ENCODE results near the gene RIMOC1.
A peak's percentile ranks its signal among the peaks of the same experiment; 100 is the strongest.

Gene RIMOC1, protein sequence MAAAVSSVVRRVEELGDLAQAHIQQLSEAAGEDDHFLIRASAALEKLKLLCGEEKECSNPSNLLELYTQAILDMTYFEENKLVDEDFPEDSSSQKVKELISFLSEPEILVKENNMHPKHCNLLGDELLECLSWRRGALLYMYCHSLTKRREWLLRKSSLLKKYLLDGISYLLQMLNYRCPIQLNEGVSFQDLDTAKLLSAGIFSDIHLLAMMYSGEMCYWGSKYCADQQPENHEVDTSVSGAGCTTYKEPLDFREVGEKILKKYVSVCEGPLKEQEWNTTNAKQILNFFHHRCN

DNA sequence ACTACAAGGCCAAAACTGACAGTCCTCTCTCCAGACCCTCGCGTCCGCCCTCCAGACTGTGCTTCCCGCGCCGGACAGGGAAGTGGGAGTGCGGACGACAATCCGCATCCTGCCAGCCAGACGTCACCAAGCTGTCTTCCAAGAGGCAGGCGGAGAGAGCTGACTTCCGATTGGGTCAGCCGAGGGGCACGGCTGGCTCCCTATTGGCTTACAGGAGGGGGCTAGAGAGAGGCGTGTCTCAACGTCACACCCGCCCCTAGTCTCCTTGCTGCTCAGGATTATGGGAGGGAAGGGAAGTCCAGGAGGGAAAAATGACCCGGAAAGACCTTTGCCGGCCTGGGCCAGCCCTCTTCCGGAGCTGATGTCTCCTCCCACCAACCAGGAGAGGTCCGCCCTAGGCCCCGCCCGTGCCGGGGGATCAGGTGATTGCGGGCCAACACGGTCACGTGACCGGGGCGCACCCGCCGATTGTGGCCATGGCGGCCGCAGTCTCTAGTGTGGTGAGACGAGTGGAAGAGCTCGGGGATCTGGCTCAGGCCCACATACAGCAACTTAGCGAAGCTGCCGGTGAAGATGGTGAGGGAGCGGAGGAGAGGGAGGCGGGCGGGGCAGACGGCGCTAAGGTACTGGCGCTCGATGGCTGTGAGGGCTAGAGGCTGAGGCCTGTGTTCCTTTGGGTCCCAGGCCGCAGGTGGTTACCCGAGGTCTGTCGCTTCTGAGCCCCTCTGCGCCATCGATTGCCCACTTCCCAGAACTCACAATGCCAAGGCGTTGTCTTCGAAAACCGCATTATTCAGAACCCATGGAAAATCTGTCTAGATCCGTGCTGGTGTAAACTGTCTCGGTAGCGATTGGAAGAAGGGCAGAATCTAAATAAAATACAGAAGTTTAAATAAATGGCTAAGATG, at the start of gene RIMOC1:
Gene RIMOC1, plus strand, starts transcription at position 453 of the 908 bp plus-strand sequence. Its CDS starts 24 bp downstream, at position 477.
- DNase-seq, result peak; percentile 99

DNA sequence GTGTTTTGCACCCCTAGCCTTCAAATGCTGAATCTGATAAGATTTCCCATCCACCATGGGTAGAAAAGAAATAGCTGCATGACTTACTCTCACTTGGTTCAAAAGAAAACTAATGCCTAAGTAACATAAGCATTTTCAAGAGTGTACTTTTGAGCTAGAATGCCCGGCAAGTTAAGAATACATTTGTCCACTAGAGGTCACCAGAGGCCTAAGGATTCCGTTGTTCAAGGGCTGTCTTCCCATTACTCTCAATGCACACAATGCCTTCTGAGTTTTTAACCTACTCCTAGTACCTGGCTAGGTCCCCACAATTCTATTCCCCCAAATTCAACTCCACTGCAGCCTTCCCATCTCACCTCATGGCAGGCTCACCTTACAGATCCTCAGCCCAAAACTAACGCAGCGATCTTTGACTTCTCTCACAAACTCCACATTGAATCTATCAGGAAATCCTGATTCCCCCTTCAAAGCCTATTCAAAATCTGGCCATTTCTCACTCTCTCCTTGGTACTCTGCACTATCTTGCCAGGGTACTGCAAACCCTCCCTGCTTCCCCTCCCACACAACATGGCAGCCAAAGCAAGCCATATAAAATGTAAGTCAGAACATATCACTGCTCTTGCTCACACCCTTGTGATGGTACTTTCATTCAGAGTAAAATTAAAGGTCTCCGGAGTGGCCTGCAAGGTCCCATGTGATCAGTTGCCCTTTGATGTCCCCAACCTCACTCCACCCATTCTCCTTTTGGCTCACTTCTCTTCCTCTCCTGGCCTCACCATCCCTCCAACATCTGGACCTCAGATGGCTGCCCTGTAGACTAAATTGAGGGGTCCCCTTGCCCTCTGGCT, 47.3 kb upstream of the RIMOC1 start:
- DNase-seq, result peak; percentile 65

DNA sequence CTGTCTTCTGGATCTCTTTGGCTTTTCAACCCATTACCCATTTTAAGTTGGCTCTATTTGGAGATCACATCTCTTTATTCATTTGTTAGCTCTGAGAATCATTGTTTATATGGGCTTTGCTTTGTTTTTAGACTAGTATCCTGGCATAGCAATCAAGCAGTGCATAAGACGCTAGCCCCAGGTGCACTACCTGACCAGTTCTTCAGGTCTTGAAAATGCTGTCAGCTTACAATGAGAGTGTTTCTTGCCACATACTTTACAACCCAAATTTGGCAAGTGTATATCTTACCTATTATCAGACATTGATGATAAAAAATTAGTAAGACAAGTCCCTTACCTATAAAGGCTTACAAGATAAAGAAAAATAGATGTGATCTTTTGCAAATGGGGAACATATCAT, 46.2 kb upstream of the RIMOC1 start:
- no peak for DNase-seq

DNA sequence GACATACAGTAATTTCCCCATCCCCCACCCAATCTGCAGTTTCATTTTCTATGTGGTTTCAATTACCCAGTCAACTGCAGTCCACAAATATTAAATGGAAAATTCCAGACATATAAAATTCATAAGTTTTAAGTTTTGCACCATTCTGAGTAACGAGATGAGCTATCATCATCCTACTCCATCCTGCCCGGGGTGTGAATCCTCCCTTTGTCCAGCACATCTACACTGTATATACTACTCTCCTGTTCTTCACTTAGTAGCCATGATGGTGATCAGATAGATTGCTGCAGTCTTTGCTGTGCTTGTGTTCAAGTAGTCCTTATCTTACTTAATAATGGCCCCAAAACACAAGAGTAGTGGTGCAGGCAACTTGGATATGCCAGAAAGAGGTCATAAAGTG, 45.3 kb upstream of the RIMOC1 start:
- DNase-seq, result no peak

DNA sequence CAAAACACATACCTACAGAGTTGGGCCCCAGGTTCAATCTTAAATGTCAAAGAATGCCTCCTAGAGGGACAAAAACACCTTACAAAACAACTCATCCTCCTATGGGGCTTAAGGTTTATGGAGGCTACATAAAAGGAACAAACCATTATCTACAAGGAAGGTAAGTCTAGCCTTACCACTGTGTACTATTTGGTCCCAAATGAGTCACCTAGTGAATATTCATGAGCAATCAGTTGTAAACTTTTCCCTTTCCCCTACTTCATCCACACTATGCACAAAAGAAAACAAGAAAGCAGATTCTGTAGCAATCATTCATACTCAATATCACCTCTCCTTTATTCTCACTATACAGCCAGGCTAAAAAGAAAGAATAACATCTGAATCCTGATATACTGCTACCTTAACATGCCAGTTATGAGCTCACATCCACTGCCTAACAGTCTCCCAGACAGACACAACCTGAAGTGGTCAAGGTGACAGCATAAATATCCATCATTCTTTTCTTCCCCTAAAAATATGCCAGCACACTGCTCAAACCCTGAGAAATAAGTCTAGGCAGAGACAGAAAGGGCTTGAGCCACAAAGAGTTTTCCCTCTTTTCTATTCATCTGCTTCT, 40.2 kb upstream of the RIMOC1 start:
- no peak for DNase-seq

DNA sequence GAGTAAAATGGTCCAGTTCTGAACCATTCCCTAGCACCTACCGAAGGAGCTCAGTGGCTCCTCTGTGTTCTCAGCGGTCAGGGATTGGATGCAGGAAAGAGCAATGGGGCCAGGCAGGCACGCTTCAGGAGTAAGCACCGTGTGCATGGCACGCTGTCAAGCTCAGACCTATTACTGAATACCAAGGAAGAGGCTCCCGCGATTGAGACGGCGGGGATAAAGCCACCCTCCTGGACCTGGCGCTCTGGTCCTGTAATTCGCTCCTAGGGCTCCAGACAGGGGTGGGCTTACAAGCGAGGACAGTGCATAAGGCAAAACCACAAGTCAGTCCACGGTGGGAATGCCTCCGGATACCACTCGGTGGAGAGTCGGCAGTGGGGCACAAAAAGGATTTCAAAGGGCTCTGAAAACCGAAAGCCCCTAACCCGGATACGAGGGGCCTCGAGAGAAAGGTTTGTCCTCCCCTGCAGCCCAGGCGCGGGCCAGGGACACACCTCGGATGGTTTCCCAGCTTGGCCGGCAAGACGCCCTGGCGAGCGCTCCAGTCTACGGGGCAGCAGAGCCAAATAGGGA, 34.9 kb upstream of the RIMOC1 start:
- peak; percentile 73 for DNase-seq

DNA sequence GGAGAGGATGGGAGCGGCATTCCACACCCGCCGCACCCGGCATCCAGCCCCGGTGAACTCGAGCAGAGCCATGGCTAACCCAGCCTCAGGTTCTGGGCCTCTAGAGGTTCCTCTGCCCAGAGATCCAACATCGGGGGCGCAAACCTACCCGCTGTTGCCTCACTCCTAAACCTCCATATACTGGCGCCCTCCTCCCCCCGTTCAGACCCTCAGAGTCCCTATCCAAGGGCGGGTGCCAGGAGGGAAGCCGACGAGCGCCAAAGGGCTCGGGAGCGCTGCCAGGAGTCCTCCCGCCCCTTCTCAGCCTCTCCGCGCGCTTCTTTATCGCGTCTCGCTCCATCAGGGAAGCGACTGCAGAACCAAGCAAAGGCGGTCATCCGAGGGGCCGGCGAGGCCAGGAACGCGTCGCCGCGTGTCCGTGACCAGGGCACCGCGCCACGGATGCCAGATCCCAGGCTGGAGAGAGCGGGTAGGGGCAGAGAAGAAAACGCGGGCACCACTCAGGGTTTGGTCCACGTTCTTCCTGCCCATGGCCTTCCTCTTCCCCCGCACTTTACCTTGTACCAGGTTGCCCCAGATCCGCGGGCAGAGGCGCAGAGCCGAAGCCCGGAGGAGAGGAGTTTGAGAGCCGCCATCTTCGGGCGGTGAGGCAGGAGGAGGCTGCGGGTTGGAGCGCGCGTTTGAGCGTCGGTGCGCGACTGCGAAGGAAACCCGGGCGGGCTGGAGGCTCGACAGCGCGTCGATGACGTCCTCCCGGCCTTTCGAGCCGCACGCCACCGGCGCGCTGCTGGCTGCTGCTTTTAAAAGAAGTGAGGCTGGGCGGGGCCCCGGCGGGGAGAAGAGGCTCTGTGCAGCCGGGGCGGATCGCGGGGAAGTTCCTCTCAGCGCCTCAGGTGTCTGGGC, 34.2 kb upstream of the RIMOC1 start, which contains the start of gene OXCT1:
Gene OXCT1, minus strand, starts transcription at position 702 of the 903 bp plus-strand sequence. Its CDS starts 67 bp downstream, at position 635.
- DNase-seq, result peak; percentile 97

DNA sequence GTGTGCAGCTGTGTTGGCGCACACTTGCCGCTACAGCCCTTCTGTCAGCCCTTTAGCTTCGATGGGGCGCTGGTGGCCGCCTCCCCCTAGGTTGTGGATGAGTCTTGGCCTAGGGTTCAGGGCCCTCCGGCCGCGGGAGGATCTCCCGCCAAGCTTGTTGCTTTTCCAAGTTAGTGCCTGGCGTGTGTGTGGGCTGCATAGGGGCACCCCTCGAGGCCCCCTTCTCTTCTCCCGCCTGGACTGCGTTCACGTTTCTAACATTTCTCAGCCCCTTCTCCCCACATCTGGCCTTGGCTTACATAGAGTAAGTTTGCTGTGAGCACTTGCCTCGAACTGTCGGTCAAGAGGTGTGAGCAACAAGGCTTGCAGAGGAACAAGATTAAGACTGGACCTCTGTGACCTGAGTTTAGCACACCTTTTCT, 33.5 kb upstream of the RIMOC1 start:
- no peak for DNase-seq

DNA sequence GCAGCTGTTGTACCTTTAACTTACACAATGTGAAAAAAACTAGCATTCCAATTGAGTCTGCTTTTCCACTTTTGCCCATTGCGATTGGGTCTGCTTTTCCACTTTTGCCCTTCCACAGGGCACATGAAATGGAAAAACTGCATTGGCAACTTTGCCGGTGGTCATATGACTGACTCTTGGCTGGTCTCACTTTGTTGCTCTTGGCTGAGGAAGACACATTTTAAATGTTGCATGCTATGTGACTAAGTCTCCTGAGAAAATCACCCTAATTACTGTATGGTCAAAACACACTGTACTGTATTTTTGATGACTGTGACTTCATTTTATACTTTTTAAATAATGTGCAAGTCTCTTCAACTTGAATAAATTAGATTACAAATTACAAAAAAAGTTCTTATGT, 32.3 kb upstream of the RIMOC1 start:
- DNase-seq, result no peak

DNA sequence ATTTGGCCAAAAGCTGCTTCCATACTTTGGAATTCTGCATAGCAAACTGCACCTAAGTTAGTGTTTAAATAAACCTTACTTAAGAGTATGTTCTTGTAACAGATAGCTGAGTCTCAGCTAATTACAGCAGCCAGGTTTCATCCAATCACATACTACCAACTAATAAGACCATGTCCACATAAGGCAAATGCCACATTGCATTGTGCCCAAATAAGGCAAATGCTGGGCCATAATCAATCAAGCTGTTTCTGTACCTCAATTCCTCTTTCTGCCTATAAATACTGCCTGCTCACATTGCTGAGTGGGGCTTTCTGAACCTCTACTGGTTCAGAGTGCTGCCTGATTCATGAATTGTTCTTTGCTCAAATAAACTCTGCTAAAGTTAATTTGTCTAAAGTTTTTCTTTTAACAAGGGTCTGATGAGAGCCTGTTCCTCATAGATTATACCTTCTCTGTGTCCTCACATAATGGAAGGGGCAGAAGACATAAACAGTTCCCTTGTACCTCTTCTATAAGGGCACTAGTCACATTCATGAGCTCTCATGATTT, 29.6 kb upstream of the RIMOC1 start:
- DNase-seq, result no peak

DNA sequence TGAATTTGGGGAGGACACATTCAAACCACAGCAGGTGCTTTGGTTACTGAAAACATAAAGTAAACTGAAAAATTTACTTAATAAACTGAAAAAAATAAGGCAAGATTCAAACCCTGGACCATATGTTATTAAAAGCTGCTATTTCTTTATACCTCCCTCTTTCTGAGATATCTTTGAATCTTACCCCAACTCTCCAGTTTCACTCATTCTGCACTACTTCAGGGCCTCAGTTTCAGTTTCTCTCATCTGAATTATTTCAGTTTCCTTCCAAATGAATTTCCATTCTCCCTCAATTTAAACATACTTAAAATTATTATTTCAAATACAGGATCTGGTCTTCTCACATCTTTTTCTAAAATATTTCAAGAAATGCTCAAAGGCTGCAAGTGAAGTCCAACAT, 29.0 kb upstream of the RIMOC1 start:
- no peak for DNase-seq

DNA sequence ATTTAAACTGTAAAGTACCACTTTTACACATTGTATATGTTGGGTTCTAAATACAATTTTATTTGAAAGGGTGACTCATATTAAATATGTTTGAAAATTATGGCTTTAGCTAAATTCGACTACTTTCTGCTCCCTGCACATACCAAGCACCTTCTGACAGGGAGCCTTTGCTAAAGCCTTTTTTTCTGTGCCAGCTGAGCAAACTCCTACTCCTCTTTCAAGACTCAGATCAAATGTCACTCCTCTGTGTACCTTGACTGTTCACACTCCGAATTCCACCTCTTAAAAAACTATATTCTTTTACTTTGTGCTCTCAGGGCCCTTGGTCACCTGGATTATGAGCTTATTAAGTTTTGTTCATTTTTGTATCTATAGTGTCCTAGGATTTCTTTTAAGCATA, 27.5 kb upstream of the RIMOC1 start:
- no peak for DNase-seq

DNA sequence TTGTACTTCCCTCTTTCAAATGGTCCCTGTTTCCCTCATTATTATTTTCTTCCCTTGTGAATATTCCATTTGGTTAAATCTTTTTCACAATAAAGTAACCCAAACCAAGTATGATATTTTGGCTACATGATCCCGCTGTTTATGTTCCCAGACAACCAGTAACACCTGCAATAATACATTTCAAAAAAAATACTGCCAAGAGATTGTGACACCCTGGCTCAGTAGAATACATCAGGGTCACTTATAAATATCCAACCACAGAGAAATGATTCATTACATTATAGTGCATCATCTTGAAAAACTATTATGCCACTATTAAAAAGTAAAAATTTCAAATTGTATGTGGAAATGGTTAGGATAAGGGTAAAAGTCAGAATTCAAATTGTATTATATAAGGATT, 26.7 kb upstream of the RIMOC1 start:
- DNase-seq, result no peak

DNA sequence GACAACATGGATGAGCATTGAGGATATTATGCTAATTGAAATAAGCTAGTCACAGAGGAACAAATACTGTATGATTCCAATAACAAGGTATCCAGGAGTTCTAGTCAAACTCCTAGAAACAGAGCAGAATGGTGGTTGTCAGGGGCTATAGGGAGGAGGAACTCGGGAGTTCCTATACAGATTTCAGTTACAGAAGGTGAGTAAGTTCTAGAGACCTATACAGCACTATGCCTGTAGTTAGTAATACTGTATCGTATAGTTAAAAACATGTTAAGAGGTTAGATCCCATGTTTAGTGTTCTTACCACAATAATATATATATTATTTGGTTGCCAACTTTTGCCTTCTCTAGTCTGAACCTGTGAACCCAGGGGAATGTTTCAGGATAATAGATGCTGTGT, 26.0 kb upstream of the RIMOC1 start:
- DNase-seq, result no peak

DNA sequence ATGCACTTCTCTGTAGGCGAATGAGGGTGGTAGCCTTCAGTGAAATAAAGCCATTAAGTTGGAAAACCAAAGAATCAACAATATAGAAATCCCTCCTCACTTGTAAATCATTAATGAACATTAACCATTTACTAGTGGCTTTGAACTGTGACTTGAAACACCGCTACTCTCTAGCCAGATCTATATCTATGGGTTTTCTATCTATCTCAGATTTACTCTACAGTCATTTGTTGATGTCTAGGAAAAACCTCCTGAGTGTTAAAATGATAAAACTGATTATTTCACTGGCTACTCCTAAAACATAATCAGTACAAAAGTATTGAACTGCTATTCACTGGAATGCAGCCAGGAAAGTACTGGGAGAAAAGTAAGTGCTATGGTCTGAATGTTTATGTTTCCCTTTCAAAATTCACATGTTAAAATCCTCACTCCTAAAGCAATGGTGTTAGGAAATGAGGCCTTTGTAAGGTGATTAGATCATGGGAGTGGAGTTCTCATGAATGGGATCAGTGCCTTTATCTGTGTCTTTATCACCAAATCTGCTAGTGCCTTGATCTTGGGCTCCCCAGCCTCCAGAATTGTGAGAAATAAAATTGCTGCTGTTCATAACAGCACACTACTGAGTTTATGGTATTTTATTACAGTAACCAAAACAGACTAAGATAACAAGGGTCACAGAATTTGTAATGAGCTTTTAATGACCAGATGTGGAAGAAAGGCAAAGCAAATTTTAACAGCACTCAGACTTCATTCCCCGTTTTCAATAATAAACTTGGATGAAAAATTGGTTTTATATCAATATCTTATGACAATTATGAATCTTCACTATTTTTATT, 25.3 kb upstream of the RIMOC1 start:
- DNase-seq, result no peak

DNA sequence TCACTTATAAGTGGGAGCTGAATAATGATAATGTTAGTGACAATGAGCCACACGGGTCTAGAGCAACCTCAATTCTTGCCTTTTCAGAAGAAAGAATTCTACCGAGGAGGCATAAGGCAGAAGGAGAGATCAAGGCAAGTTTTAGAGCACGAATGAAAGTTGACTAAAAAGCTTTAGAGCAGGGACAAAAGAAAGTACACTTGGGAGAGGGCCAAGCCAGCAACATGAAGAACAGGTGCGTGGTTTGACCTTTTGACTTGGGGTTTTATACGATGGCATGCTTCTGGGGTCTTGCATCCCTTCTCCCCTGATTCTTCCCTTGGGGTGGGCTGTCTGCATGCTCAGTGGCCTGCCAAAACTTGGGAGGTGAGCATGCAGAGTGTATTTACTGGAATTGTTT, 21.4 kb upstream of the RIMOC1 start:
- no peak for DNase-seq

DNA sequence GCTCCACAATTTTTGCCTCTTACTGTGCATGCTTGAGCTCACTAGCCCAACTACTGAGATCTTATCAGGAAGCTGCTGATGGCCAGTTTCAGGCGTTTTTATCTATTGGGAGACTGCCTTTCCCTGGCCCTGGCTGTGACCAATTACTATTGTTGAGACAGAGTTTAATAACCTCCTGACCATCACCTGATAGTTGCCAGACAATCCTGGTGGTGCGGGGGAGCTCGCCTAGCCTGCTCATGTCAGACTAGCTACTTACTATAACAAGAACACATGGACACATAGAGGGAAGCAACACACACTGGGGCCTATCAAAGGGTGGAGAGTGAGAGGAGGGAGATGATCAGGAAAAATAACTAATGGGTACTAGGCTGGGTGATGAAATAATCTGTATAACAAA, 20.9 kb upstream of the RIMOC1 start:
- DNase-seq, result no peak

DNA sequence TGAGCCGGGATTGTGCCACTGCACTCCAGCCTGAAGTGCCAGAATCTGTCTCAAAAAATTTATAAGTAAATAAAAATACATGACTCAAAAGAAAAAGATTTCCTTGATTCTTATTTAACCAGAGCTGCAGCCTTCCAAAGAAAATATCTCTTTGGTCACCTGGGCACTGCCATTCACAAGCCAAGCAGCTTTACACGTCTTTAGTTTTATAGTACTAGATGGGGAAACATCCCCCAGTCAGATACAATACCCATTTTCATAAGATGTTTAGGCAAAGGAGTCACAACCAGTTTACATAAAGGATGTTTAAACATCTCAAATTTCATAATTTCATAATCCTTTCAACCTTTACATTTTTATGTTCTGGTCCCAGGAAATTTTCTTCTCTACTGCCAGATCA, 20.2 kb upstream of the RIMOC1 start:
- DNase-seq, result no peak

DNA sequence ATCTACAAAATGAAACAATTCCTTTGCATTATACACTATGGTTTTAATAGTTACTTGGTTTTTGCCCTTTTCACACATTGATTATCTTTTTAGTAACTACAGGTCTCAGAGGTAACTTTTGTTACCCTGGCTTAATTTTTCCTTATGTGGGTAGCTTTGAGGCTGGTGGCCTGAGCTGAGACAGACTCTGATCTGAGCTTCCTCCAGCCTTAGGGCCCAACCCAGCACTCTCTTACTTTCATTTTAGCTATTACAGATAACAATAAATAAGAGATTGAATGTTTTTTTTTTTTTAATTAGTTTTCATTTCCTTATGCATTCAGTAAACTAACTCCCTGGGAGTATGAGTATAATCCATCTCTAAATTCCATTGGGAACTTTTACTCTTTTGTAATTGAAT, 18.9 kb upstream of the RIMOC1 start:
- DNase-seq, result no peak

All from activated effector memory CD4-positive, alpha-beta T cell treated with anti-CD3 and anti-CD28 coated beads, Interleukin-2, amount 50 U/mL, for 16 hours (primary cell).